Subcutaneous adipose tissue (tissue), 4 donors: ENCODE measurements around the gene AOAH. TPM values are rescaled to one million over a fixed set of nuclear protein-coding genes. Genes with fewer than 3 reads are reported as not detected.

Source experiments
- total RNA-seq, 4 donors: library from RNA; depleted of rRNA; stranded (reverse); fragments of >200 nt; gene quantifications; one replicate each; pipeline ENCODE4 v1.1.0, GENCODE V29; 2016
- TF ChIP-seq, protein P1 (sequence below): fragments of 450-650 bp; IDR thresholded peaks from one replicate; pipeline ENCODE4 v1.5.1; 2016; ENCODE audit warnings: low read depth, mild to moderate bottlenecking, control low read depth, antibody characterized with exemption, moderate library complexity

Gene AOAH
- total RNA-seq, 4 donors from 2014 or later, result 4.6 to 51.7 (median 15.3) TPM

DNA sequence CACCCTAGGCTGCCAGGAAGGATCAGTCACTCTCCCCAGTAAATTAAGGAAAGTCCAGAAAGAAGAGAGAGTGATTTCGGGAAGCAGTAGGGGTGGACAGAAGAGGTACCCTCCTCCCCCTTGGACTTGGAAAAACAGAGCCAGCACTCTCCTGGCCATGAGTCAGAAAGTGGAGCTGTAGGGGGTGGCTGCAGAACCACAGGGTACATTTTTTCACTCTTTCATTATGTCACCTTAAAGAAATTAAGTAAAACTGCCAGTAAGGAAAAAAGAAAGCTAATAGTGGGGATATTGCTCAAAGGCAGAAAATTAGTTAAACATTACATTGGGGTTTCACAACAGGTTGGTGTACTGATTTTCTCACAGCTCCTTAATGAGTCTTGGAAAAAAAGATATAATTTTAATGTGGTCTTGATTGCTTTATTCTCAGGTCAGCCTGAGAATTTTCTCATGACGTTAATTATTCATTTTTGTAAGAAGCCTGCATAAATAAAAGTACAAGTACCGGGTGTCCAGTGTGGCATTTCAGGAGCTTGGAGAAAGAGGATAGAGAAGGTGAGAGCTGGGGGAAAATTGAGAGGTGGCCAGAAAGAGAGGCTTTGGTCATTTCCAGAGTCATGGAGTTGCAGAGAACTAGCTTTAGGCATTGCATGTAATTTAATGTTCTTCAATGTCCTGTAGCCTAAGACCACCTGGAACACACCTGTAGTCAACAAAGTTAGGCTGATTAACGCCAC lies 23.2 kb upstream of the AOAH start:
- TF ChIP-seq, protein P1, sequence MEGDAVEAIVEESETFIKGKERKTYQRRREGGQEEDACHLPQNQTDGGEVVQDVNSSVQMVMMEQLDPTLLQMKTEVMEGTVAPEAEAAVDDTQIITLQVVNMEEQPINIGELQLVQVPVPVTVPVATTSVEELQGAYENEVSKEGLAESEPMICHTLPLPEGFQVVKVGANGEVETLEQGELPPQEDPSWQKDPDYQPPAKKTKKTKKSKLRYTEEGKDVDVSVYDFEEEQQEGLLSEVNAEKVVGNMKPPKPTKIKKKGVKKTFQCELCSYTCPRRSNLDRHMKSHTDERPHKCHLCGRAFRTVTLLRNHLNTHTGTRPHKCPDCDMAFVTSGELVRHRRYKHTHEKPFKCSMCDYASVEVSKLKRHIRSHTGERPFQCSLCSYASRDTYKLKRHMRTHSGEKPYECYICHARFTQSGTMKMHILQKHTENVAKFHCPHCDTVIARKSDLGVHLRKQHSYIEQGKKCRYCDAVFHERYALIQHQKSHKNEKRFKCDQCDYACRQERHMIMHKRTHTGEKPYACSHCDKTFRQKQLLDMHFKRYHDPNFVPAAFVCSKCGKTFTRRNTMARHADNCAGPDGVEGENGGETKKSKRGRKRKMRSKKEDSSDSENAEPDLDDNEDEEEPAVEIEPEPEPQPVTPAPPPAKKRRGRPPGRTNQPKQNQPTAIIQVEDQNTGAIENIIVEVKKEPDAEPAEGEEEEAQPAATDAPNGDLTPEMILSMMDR, result no peak

DNA sequence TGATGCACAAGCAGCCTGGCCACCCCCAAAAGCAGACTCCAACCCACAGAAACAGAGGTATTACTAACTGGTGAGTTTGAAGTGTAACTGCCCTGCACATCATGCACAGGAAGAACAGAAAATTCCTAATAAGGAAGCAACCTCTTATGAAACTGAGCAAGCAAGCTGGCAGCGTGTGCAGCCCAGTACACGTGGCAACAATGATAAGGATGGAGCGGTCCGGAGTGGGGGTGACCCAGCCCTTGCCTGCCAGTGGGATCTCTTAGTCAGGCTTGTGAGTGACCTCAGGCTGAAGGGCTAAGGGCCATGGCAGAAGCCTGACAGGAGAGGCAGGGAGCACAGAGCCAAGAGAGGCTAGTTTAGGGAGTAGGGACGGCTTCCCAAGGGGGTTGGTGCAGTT lies 22.1 kb upstream of the AOAH start:
- TF ChIP-seq, protein P1, result no peak

DNA sequence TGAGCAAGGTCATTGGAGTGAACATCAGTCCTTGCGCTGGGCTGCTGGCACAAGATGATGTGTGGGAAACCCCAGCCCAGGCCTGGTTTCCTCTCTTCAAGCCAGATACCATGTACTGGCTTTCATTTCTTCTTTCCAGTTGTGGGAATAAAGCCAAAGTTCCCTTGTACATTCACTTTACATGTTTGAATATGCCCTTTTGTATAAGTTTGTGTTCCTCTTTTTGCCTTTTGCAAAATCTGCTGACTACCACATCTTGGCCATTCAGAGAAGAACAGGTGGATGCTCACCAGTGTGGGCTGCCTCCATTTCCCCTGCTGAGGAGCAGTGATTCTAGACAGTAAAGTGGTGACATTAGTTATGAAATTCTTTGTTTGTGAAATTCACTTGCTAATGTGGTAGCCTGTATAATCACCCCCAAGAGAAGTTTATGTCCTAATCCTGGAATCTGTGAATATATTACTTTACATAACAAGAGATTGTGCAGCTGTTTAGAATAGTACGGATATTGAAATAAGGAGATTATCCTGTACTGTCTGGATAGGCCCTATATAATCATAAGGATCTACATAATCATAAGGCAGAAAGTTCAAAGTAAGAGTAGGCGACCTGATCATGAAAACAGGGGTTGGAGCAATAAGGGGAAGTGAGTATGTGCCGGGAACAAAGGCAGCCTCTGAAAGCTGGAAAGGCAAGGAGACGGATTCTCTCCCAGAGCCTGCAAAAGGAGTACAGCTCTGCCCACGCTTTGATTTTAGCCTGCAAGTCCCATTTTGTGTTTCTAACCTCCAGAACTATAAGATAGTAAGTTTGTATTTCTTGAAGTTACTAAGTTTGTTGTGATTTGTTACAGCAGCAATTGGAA lies 18.8 kb upstream of the AOAH start:
- TF ChIP-seq, protein P1, result no peak

DNA sequence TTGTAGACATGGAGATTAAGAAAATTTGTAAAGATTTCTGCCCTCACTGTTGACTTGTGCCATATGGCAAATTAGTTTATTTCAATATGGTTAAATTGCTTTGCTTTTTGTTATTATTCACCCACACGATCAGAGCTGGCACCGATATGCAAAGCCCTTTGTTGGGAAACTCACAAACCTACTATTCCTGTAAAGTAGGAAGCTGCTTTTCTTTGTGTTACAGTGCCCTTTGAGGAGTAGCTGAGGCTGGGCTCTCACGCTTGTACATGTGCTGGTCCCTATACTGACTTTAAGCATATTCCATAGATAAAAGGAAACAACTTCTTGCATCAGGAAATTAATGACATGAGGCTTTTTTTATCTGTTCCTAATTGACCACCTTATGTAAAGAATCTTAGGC lies 17.6 kb upstream of the AOAH start:
- TF ChIP-seq, protein P1, result no peak

DNA sequence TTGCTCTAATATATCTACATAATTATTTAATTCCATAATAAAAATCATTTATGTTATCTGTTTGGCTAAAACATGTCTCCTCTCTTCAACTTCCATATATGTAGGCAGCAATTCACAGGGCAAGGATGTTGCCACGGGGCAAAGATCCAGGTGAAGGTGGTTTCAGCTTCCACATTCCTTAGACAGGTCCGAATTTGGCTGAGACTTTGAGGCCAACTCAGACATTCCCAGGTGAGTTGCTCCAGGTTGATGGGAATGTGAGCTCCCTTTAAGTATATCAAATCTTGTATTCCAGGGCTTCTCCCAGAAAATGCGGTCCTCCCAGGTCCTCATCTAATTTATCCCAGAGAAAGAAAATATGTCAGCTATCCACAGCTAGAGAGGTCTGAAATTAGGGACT lies 15.1 kb upstream of the AOAH start:
- TF ChIP-seq, protein P1, result no peak

DNA sequence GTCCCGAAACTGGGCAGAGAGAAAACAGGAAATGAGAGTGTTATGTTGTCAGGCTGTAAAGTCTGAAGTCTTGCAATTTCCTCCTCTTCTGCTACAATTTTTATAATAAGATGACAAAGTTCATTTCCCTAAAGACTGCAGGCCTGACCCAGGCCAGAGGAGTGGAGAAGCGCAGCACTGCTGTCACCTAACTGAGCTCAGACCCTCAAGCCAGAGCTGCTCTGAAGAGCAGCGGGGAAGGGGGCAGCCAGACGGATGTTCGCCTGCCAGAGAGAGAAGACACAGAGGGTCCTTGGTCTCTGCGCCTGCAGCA lies 12.6 kb upstream of the AOAH start:
- TF ChIP-seq, protein P1, result no peak

DNA sequence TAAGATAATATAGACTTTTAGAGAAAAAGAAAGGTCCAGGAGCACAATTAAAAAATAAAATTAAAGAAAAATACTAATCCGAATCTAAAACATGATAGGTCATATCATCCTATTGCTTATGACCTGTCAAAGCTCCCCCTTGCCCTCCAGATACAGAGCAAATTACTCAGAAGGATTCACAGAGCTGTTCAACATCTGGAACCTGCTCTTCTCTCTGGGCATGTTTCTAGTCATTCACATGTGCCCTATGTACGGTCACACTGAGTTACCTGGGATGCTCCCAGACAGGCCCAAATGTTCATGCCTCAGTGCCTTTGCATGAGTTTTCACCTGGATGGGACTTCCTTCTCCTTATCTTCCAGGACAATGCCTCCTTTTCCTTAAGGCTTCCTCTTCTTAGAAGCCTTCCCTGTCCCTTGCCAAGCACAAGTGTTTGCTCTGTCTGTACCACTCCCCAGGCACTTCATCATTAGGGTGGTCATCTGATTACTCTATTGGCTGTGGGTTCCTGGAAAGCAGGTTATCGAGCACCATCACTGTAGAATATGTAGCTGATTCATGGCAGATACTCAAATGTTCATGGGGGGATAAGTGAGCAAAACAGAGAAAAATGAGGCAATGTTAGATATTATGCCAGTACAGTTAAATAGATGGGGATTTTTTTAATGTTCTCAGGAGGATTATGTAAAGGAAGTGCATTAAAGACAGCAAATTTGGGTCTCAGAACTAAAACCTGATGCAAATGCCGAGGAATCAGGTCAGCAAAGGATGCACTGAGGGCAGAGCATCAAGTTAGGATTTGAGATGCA lies 12.0 kb upstream of the AOAH start:
- TF ChIP-seq, protein P1, result no peak
